Measurements from ENCODE around the gene PSG4. TPM values are rescaled to one million over a fixed set of nuclear protein-coding genes. Genes with fewer than 3 reads are reported as not detected.

The PSG4 gene
- polyA plus RNA-seq, 3 donors: 0.28 TPM; not detected in 2

Other genes starting within 250 kb of the PSG4 start
- gene PSG11, start 179.2 kb downstream of the PSG4 start, polyA plus RNA-seq (ENCODE audit: insufficient read length in 3 of 3): under 1 TPM in 1 of 3 donors, not detected in 2; 0.18 TPM
- gene PSG2, start 122.9 kb downstream of the PSG4 start, polyA plus RNA-seq (ENCODE audit: insufficient read length in 3 of 3): not detected
- gene PSG5, start 19.1 kb downstream of the PSG4 start, polyA plus RNA-seq (ENCODE audit: insufficient read length in 3 of 3): under 1 TPM in 1 of 3 donors, not detected in 2; 0.67 TPM
- gene PSG9, start 63.9 kb upstream of the PSG4 start, polyA plus RNA-seq (ENCODE audit: insufficient read length in 3 of 3): under 1 TPM in 1 of 3 donors, not detected in 2; 0.22 TPM
- gene CD177, start 148.0 kb upstream of the PSG4 start, polyA plus RNA-seq (ENCODE audit: insufficient read length in 3 of 3): under 1 TPM in 2 of 3 donors, not detected in 1; 0.28 to 0.40 TPM
- not detected for gene TEX101, start 209.3 kb upstream of the PSG4 start, polyA plus RNA-seq (ENCODE audit: insufficient read length in 3 of 3)

Data from right renal cortex interstitium (tissue), 3 donors.